Measurements from ENCODE around the gene OR52E4.

OR52E4 gene
- total RNA-seq, result 0 reads per million in 2 experiments

- no peak for DNase-seq (ENCODE audit: low read depth)
These were observed at the start of gene OR52E4 for GRCh38 chr11:5880329-5880728. Gene OR52E4 (plus strand): TSS chr11:5880629. CDS start chr11:5884293, 3,664 bp downstream.

GRCh38 chr11:5831196-5831829, 49.1 kb upstream of the OR52E4 start:
- DNase-seq (ENCODE audit: low read depth), result no peak

- no peak for DNase-seq (ENCODE audit: low read depth)
These were observed 47.0 kb upstream of the OR52E4 start for GRCh38 chr11:5833446-5833845.

- no peak for DNase-seq (ENCODE audit: low read depth)
These were observed 42.7 kb upstream of the OR52E4 start for GRCh38 chr11:5837695-5838094.

- no peak for DNase-seq (ENCODE audit: low read depth)
These were observed 38.6 kb upstream of the OR52E4 start, which contains the start of gene OR52E6 for GRCh38 chr11:5841797-5842196. Gene OR52E6 (minus strand): TSS chr11:5841897. CDS start chr11:5841897, 0 bp downstream.

- no peak for DNase-seq (ENCODE audit: low read depth)
These were observed 33.7 kb upstream of the OR52E4 start for GRCh38 chr11:5846701-5847100.

GRCh38 chr11:5847711-5848110, 32.7 kb upstream of the OR52E4 start:
- DNase-seq (ENCODE audit: low read depth), result no peak

- DNase-seq (ENCODE audit: low read depth), result no peak
These were observed 29.4 kb upstream of the OR52E4 start for GRCh38 chr11:5851002-5851401.

- no peak for DNase-seq (ENCODE audit: low read depth)
These were observed 22.8 kb upstream of the OR52E4 start, which contains the start of gene OR52E8 for GRCh38 chr11:5857590-5857989. Gene OR52E8 (minus strand): TSS chr11:5857690. CDS start chr11:5857690, 0 bp downstream.

- DNase-seq (ENCODE audit: low read depth), result no peak
These were observed 14.6 kb upstream of the OR52E4 start for GRCh38 chr11:5865826-5866225.

GRCh38 chr11:5878564-5878963, 1.9 kb upstream of the OR52E4 start:
- DNase-seq (ENCODE audit: low read depth), result no peak

GRCh38 chr11:5881756-5882155, 1.3 kb downstream of the OR52E4 start:
- DNase-seq (ENCODE audit: low read depth), result no peak

- DNase-seq (ENCODE audit: low read depth), result no peak
These were observed 6.7 kb downstream of the OR52E4 start for GRCh38 chr11:5887172-5887571.

GRCh38 chr11:5887661-5888060, 7.2 kb downstream of the OR52E4 start:
- DNase-seq (ENCODE audit: low read depth), result no peak

GRCh38 chr11:5891216-5891800, 10.9 kb downstream of the OR52E4 start:
- DNase-seq (ENCODE audit: low read depth), result no peak

GRCh38 chr11:5892908-5893307, 12.5 kb downstream of the OR52E4 start, which contains the start of gene OR52E5:
Gene OR52E5 (plus strand): TSS chr11:5893208. CDS start chr11:5900777, 7,569 bp downstream.
- no peak for DNase-seq (ENCODE audit: low read depth)

GRCh38 chr11:5899534-5899933, 19.1 kb downstream of the OR52E4 start:
- no peak for DNase-seq (ENCODE audit: low read depth)

GRCh38 chr11:5910540-5910939, 30.1 kb downstream of the OR52E4 start:
- DNase-seq (ENCODE audit: low read depth), result no peak

- DNase-seq (ENCODE audit: low read depth), result no peak
These were observed 42.5 kb downstream of the OR52E4 start for GRCh38 chr11:5922749-5923426.

- no peak for DNase-seq (ENCODE audit: low read depth)
These were observed 43.0 kb downstream of the OR52E4 start for GRCh38 chr11:5923427-5923776.

GRCh38 chr11:5923794-5924193, 43.4 kb downstream of the OR52E4 start:
- DNase-seq (ENCODE audit: low read depth), result no peak

GRCh38 chr11:5928271-5928670, 47.8 kb downstream of the OR52E4 start:
- DNase-seq (ENCODE audit: low read depth), result no peak

GRCh38 chr11:5928811-5929210, 48.4 kb downstream of the OR52E4 start:
- DNase-seq (ENCODE audit: low read depth), result no peak

Data from T follicular helper cell (primary cell).